HG03457 (cell line): ENCODE results near the gene BTBD9.

Experiments used
- ATAC-seq: cut with Tn5 transposase; IDR thresholded peaks from one replicate; pipeline ENCODE4 v1.9.1; 2021; ENCODE audit warnings: moderate number of reproducible peaks; ENCODE audit not compliant: unreplicated experiment

The BTBD9 gene

GRCh38 chr6:38566295-38567030 lies 73.3 kb downstream of the BTBD9 start:
- no peak for ATAC-seq

- ATAC-seq = no peak
These were observed 75.4 kb downstream of the BTBD9 start for GRCh38 chr6:38564301-38564700.

GRCh38 chr6:38555606-38556005 lies 84.1 kb downstream of the BTBD9 start:
- no peak for ATAC-seq

- no peak for ATAC-seq
These were observed 84.9 kb downstream of the BTBD9 start for GRCh38 chr6:38554700-38555413.

GRCh38 chr6:38554014-38554413 lies 85.7 kb downstream of the BTBD9 start:
- no peak for ATAC-seq

- ATAC-seq = no peak
These were observed 87.6 kb downstream of the BTBD9 start for GRCh38 chr6:38552121-38552520.

GRCh38 chr6:38549795-38550194 lies 89.9 kb downstream of the BTBD9 start:
- ATAC-seq = no peak

GRCh38 chr6:38549180-38549579 lies 90.5 kb downstream of the BTBD9 start:
- no peak for ATAC-seq

GRCh38 chr6:38543022-38543421 lies 96.7 kb downstream of the BTBD9 start:
- no peak for ATAC-seq

GRCh38 chr6:38542031-38542430 lies 97.7 kb downstream of the BTBD9 start:
- no peak for ATAC-seq

- no peak for ATAC-seq
These were observed 106.7 kb downstream of the BTBD9 start for GRCh38 chr6:38533064-38533463.

- no peak for ATAC-seq
These were observed 108.6 kb downstream of the BTBD9 start for GRCh38 chr6:38531134-38531533.

GRCh38 chr6:38528196-38528965 lies 111.3 kb downstream of the BTBD9 start:
- ATAC-seq = no peak

- ATAC-seq = no peak
These were observed 112.4 kb downstream of the BTBD9 start for GRCh38 chr6:38527371-38527770.

- no peak for ATAC-seq
These were observed 113.8 kb downstream of the BTBD9 start for GRCh38 chr6:38525888-38526287.

GRCh38 chr6:38524436-38525145 lies 115.1 kb downstream of the BTBD9 start:
- no peak for ATAC-seq

- ATAC-seq = no peak
These were observed 117.4 kb downstream of the BTBD9 start for GRCh38 chr6:38522322-38522721.

- ATAC-seq = no peak
These were observed 121.0 kb downstream of the BTBD9 start for GRCh38 chr6:38518511-38519304.

GRCh38 chr6:38517005-38517404 lies 122.7 kb downstream of the BTBD9 start:
- no peak for ATAC-seq

- ATAC-seq = no peak
These were observed 125.3 kb downstream of the BTBD9 start for GRCh38 chr6:38514399-38514798.
